ENCODE data around the gene VPS72. TPM values are rescaled to one million over a fixed set of nuclear protein-coding genes. Genes with fewer than 3 reads are reported as not detected.

The VPS72 gene
- total RNA-seq, 2 experiments from 2014 or later, result 12.7 to 17.2 TPM

DNA sequence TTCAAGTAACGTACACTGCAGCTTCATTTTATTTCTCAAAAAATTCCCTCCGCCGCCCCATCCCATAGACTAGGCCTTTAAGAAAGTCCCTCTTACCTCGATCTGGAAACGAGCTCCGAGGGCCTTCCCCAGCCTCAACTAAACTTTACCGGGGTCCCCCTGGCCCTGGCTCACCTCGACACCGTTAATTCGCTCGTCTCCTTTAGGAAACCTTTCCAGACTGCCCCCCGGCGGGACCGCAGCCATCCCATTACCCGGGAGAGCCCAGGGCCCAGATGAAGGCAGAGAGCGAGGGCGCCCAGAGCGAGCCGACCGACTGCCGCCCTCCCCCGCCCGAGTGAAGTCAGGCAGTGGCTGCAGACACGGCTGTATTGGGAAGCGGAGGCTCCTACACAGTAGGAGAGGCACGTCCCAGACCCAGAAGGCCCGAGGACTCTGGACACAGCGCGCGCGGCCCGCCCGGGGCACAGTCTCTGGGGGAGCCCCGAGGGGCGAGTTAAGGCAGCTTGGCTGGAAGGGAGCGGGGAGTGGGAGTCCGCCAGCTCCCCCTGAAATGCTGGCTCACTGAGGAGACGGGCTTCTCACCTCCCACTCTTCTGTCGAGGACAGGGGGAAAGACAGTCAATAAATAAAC lies 58.2 kb downstream of the VPS72 start:
- peaks cover 0 to 8% of the 10 kb centered on the region in 2 experiments for H3K9me3 ChIP-seq (ENCODE audit: control insufficient read depth in 1 of 2, insufficient read depth in 1 of 2, low read length in 2 of 2)
- H3K27me3 Mint-ChIP-seq, result no peaks in the 10 kb centered on the region
- TF ChIP-seq, protein P1, sequence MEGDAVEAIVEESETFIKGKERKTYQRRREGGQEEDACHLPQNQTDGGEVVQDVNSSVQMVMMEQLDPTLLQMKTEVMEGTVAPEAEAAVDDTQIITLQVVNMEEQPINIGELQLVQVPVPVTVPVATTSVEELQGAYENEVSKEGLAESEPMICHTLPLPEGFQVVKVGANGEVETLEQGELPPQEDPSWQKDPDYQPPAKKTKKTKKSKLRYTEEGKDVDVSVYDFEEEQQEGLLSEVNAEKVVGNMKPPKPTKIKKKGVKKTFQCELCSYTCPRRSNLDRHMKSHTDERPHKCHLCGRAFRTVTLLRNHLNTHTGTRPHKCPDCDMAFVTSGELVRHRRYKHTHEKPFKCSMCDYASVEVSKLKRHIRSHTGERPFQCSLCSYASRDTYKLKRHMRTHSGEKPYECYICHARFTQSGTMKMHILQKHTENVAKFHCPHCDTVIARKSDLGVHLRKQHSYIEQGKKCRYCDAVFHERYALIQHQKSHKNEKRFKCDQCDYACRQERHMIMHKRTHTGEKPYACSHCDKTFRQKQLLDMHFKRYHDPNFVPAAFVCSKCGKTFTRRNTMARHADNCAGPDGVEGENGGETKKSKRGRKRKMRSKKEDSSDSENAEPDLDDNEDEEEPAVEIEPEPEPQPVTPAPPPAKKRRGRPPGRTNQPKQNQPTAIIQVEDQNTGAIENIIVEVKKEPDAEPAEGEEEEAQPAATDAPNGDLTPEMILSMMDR (IDR thresholded peaks at IDR 0.05), result no peak
- H3K36me3 Mint-ChIP-seq (ENCODE audit: low read depth), result peaks cover 10% of the 10 kb centered on the region
- H3K4me3 Mint-ChIP-seq, result peak overlapping the region; percentile 86
- peak overlapping the region; percentile 48 for H3K4me3 ChIP-seq (ENCODE audit: low read length)
- no peaks in the 10 kb centered on the region for H3K9me3 Mint-ChIP-seq
- ATAC-seq (ENCODE audit: poor library complexity), result no peak
- peaks cover 16% of the 10 kb centered on the region for H3K4me1 ChIP-seq (ENCODE audit: insufficient read depth, low read length)
- peak overlapping the region; percentile 88 for H3K27ac Mint-ChIP-seq
- no peak overlapping the region for H3K27ac ChIP-seq (ENCODE audit: low read depth in 1 of 2, low read length in 2 of 2)
- H3K4me1 Mint-ChIP-seq (ENCODE audit: low read depth), result peaks cover 15% of the 10 kb centered on the region
- intact Hi-C loops (cut with DNase I, micrococcal nuclease), result no loop called here
- CTCF ChIA-PET, result interaction anchor here (0.8 kb wide), 1 partner anchor 10 kb away, joined by 3 read pairs; no protein-coding TSS in a partner anchor
- H3K27me3 ChIP-seq (ENCODE audit: control insufficient read depth in 1 of 2, insufficient read depth in 2 of 2, low read length in 2 of 2), result peaks cover 0 to 9% of the 10 kb centered on the region in 2 experiments
- POLR2A ChIA-PET, result interaction anchor here (0.5 to 3.0 kb wide), 16 partner anchors 9 to 833 kb away, joined by 3 to 40 read pairs (median 5); partner anchors contain the start of genes CDC42SE1, LYSMD1, SCNM1 and TNFAIP8L2
- no peaks in the 10 kb centered on the region for H3K36me3 ChIP-seq (ENCODE audit: insufficient read depth, low read length)
- DNase-seq, result no peak

DNA sequence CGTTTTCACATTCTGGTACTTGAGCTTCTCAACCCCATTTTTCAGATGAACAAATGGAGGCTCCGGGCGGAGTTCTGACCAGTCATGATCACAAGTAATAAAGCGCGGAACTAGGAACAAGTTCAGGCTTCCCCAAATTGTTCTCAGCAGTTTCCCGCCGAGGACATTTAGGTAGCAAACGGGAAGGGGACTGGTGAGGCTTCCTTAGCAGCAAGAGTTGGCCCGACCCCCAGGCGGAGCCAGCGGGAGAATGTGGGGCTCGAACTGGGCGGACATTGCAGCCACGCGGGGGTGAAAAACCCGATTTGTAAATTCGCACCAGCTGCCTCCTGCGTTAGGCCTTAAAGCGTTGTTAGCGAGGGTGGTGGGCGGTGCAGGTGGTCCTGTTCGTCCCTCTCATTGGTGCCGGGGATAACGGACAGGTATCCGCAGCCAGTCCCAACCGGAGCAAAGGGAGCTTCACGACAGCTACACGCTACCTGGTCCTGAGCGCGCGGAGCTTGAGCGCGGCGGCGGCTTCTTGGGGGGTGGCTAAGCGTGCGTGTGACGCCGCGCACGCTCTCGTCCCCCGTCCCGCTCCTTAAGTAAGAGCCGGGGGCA lies 58.9 kb downstream of the VPS72 start:
- peaks cover 15% of the 10 kb centered on the region for H3K36me3 Mint-ChIP-seq (ENCODE audit: low read depth)
- intact Hi-C loops (cut with DNase I, micrococcal nuclease), result no loop called here
- ATAC-seq (ENCODE audit: poor library complexity) (peak; percentile 100), DNase-seq (peak; percentile 58 to 88 (median 76))
- peaks cover 16% of the 10 kb centered on the region for H3K4me1 ChIP-seq (ENCODE audit: insufficient read depth, low read length)
- peaks cover 0 to 8% of the 10 kb centered on the region in 2 experiments for H3K9me3 ChIP-seq (ENCODE audit: control insufficient read depth in 1 of 2, insufficient read depth in 1 of 2, low read length in 2 of 2)
- TF ChIP-seq, protein P1 (IDR thresholded peaks at IDR 0.05), result no peak
- CTCF ChIA-PET, result interaction anchor here (0.8 to 1.1 kb wide), 3 partner anchors 11 to 106 kb away, joined by 3 read pairs; no protein-coding TSS in a partner anchor
- no peaks in the 10 kb centered on the region for H3K27me3 Mint-ChIP-seq
- peaks cover 15% of the 10 kb centered on the region for H3K4me1 Mint-ChIP-seq (ENCODE audit: low read depth)
- H3K4me3 ChIP-seq (ENCODE audit: low read length), result peak overlapping the region; percentile 48
- peak overlapping the region; percentile 88 for H3K27ac Mint-ChIP-seq
- peak overlapping the region; percentile 86 for H3K4me3 Mint-ChIP-seq
- peak overlapping the region in 1 of 2 donors; percentile 10 for H3K27ac ChIP-seq (ENCODE audit: low read depth in 1 of 2, low read length in 2 of 2)
- H3K9me3 Mint-ChIP-seq, result no peaks in the 10 kb centered on the region
- H3K27me3 ChIP-seq (ENCODE audit: control insufficient read depth in 1 of 2, insufficient read depth in 2 of 2, low read length in 2 of 2), result peaks cover 0 to 9% of the 10 kb centered on the region in 2 experiments
- no peaks in the 10 kb centered on the region for H3K36me3 ChIP-seq (ENCODE audit: insufficient read depth, low read length)
- POLR2A ChIA-PET, result interaction anchor here (0.5 to 3.0 kb wide), 17 partner anchors 8 to 832 kb away, joined by 3 to 40 read pairs (median 5); partner anchors contain the start of genes CDC42SE1, LYSMD1, SCNM1 and TNFAIP8L2

DNA sequence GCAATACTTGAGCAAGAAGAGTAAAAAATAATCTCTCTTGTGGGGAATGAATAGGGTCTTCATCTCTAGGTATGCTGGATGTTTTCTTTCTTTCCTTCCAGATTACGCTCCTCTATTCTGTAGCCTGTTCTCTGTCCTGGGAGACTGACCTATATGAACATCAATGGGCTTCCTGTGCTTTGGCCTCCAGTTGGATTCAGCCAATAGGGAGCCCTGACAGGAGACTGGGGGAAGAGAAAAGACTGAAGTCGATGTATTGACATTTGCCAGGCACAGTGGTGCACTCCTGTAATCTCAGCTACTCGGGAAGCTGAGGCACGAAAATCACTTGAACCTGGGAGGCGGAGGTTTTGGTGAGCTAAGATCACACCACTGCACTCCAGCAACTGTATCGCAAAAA lies 61.2 kb downstream of the VPS72 start:
- no peak overlapping the region for H3K4me3 Mint-ChIP-seq
- peaks cover 0 to 9% of the 10 kb centered on the region in 2 experiments for H3K27me3 ChIP-seq (ENCODE audit: control insufficient read depth in 1 of 2, insufficient read depth in 2 of 2, low read length in 2 of 2)
- H3K27ac Mint-ChIP-seq, result no peak overlapping the region
- ATAC-seq (ENCODE audit: poor library complexity) (no peak), DNase-seq (no peak)
- peaks cover 6% of the 10 kb centered on the region for H3K36me3 ChIP-seq (ENCODE audit: insufficient read depth, low read length)
- no peak overlapping the region for H3K4me3 ChIP-seq (ENCODE audit: low read length)
- H3K9me3 Mint-ChIP-seq, result no peaks in the 10 kb centered on the region
- H3K27ac ChIP-seq (ENCODE audit: low read depth in 1 of 2, low read length in 2 of 2), result no peak overlapping the region
- ChIA-PET CTCF (interaction anchor here (0.6 to 0.7 kb wide), 3 partner anchors 27 to 150 kb away, joined by 3 to 5 read pairs (median 4); no protein-coding TSS in a partner anchor), POLR2A (no interaction called here)
- TF ChIP-seq, protein P1 (IDR thresholded peaks at IDR 0.05), result no peak
- peaks cover 23% of the 10 kb centered on the region for H3K4me1 Mint-ChIP-seq (ENCODE audit: low read depth)
- peaks cover 0 to 8% of the 10 kb centered on the region in 2 experiments for H3K9me3 ChIP-seq (ENCODE audit: control insufficient read depth in 1 of 2, insufficient read depth in 1 of 2, low read length in 2 of 2)
- H3K4me1 ChIP-seq (ENCODE audit: insufficient read depth, low read length), result peaks cover 20% of the 10 kb centered on the region
- H3K27me3 Mint-ChIP-seq, result no peaks in the 10 kb centered on the region
- H3K36me3 Mint-ChIP-seq (ENCODE audit: low read depth), result peaks cover 18% of the 10 kb centered on the region
- intact Hi-C loops (cut with DNase I, micrococcal nuclease), result no loop called here

Other genes with a start within 250 kb of the VPS72 start
- 10 to 100 TPM; 73.8 to 80.1 TPM for gene CERS2, start 215.4 kb downstream of the VPS72 start, total RNA-seq
- not detected for gene ANXA9, start 207.9 kb downstream of the VPS72 start, total RNA-seq
- 1 to 10 TPM; 7.8 to 9.2 TPM for gene MINDY1, start 183.3 kb downstream of the VPS72 start, total RNA-seq
- gene PRUNE1, start 181.7 kb downstream of the VPS72 start, total RNA-seq, result 10 to 100 TPM; 10.9 to 12.1 TPM
- under 1 TPM; 0.30 to 0.42 TPM for gene BNIPL, start 153.6 kb downstream of the VPS72 start, total RNA-seq
- gene C1orf56, start 142.4 kb downstream of the VPS72 start, total RNA-seq, result 1 to 10 TPM in 1 of 2 experiments, under 1 TPM in 1; 0.58 to 1.2 TPM
- 100 to 1,000 TPM; 401 to 404 TPM for gene CDC42SE1, start 130.6 kb downstream of the VPS72 start, total RNA-seq
- 1 to 10 TPM; 2.8 to 2.9 TPM for gene MLLT11, start 129.8 kb downstream of the VPS72 start, total RNA-seq
- gene GABPB2, start 119.4 kb downstream of the VPS72 start, total RNA-seq, result 10 to 100 TPM; 23.7 to 25.5 TPM
- 1 to 10 TPM; 3.8 to 5.5 TPM for gene SEMA6C, start 43.6 kb downstream of the VPS72 start, total RNA-seq
- under 1 TPM; 0.70 to 0.74 TPM for gene TNFAIP8L2, start 33.5 kb downstream of the VPS72 start, total RNA-seq
- gene LYSMD1, start 24.3 kb downstream of the VPS72 start, total RNA-seq, result under 1 TPM; 0.55 to 0.67 TPM
- gene SCNM1, start 24.1 kb downstream of the VPS72 start, total RNA-seq, result 10 to 100 TPM; 35.2 to 35.7 TPM
- 1 to 10 TPM in 1 of 2 experiments, not detected in 1; 1.6 TPM for gene TMOD4, start 14.2 kb downstream of the VPS72 start, total RNA-seq
- 10 to 100 TPM; 41.7 to 44.7 TPM for gene PIP5K1A, start 8.4 kb upstream of the VPS72 start, total RNA-seq
- gene PSMD4, start 64.5 kb upstream of the VPS72 start, total RNA-seq, result 10 to 100 TPM; 57.2 TPM
- gene ZNF687, start 92.1 kb upstream of the VPS72 start, total RNA-seq, result 10 to 100 TPM; 38.9 to 40.0 TPM
- gene PI4KB, start 137.2 kb upstream of the VPS72 start, total RNA-seq, result 10 to 100 TPM; 50.2 to 51.0 TPM
- 10 to 100 TPM; 62.0 to 65.7 TPM for gene RFX5, start 157.1 kb upstream of the VPS72 start, total RNA-seq
- gene SELENBP1, start 182.5 kb upstream of the VPS72 start, total RNA-seq, result not detected
- gene PSMB4, start 209.4 kb upstream of the VPS72 start, total RNA-seq, result 100 to 1,000 TPM; 316 to 324 TPM

All from CD4-positive, alpha-beta T cell (primary cell).